Esophagus (tissue), 2 donors: Measurements from ENCODE around the gene ZBTB6. TPM values are rescaled to one million over a fixed set of nuclear protein-coding genes. Genes with fewer than 3 reads are reported as not detected.
A peak's percentile ranks its signal among the peaks of the same experiment; 100 is the strongest.
"Not testable (repeated sequence)": the region's sequence is repeated elsewhere in the genome, so short reads cannot be mapped to it uniquely, and the experiment has no call there.

Experiments
- H3K27ac ChIP-seq, 2 donors: one replicate each; pipeline ENCODE4 v1.5.1; 2013; ENCODE audit warnings: low read depth in 2 of 2, mild to moderate bottlenecking in 2 of 2, inconsistent platforms in 1 of 2, low read length in 1 of 2, moderate library complexity in 1 of 2
- H3K27me3 ChIP-seq, 2 donors: one replicate each; pipeline ENCODE4 v1.6.1; 2013; ENCODE audit warnings: low read length in 2 of 2, control low read depth in 1 of 2, mild to moderate bottlenecking in 1 of 2; ENCODE audit not compliant: insufficient read depth in 2 of 2, control insufficient read depth in 1 of 2
- H3K36me3 ChIP-seq, 2 donors: one replicate each; pipeline ENCODE4 v1.6.1; 2013; ENCODE audit warnings: low read length in 1 of 2; ENCODE audit not compliant: control insufficient read depth in 2 of 2, insufficient read depth in 2 of 2
- H3K4me1 ChIP-seq, 2 donors: one replicate each; pipeline ENCODE4 v1.6.1; 2013; ENCODE audit warnings: low read length in 1 of 2; ENCODE audit not compliant: control insufficient read depth in 2 of 2, insufficient read depth in 2 of 2
- H3K4me3 ChIP-seq, 2 donors: one replicate each; pipeline ENCODE4 v1.5.1; 2013; ENCODE audit warnings: low read length in 2 of 2, mild to moderate bottlenecking in 2 of 2, low read depth in 1 of 2, moderate library complexity in 1 of 2
- H3K9me3 ChIP-seq, 2 donors: one replicate each; pipeline ENCODE4 v1.6.1; 2013; ENCODE audit warnings: mild to moderate bottlenecking in 2 of 2, low read depth in 1 of 2, low read length in 1 of 2, moderate library complexity in 1 of 2; ENCODE audit not compliant: control insufficient read depth in 2 of 2, insufficient read depth in 1 of 2
- WGBS, 2 donors: extraction: QIAGEN DNeasy Blood & Tissue Kit; methylation state at CpG; one replicate each; pipeline ENCODE4 v1.1.7; 2013; 5-methylcytosine and 5-hydroxymethylcytosine counted together
- polyA plus RNA-seq, 2 donors: library from polyadenylated mRNA; stranded (reverse); fragments of 200-250 nt; gene quantifications; one replicate each; pipeline ENCODE4 v1.2.3, GENCODE V29; 2013
- donor health status: healthy with polysubstance abuse.
- donor health status: Bipolar disorder and iron deficiency.

ZBTB6 gene
- polyA plus RNA-seq, 2 donors, result 1.7 to 3.1 TPM

GRCh38 chr9:122930541-122931225 is 17.6 kb upstream of the ZBTB6 start:
- Histone ChIP-seq H3K36me3 (no peaks in the 10 kb centered on the region), H3K4me3 (peak overlapping the region; percentile 67 to 91), H3K4me1 (no peaks in the 10 kb centered on the region), H3K9me3 (no peaks in the 10 kb centered on the region), H3K27ac (peak overlapping the region; percentile 73 to 89), H3K27me3 (no peaks in the 10 kb centered on the region)
- 23 to 28% methylated on average over 10 of the region's 10 CpGs for WGBS, 2 donors

- Histone ChIP-seq H3K4me3 (no peak overlapping the region), H3K4me1 (no peaks in the 10 kb centered on the region), H3K27ac (no peak overlapping the region), H3K9me3 (no peaks in the 10 kb centered on the region), H3K27me3 (no peaks in the 10 kb centered on the region), H3K36me3 (no peaks in the 10 kb centered on the region)
- 85 to 91% methylated on average over 1 of the region's 1 CpG for WGBS, 2 donors
These were observed 16.8 kb upstream of the ZBTB6 start for GRCh38 chr9:122929796-122930354.

- no peaks in the 10 kb centered on the region for H3K4me1 ChIP-seq
- no peaks in the 10 kb centered on the region for H3K27me3 ChIP-seq
- WGBS, 2 donors, result 86 to 90% methylated on average over 3 of the region's 3 CpGs
- no peak overlapping the region for H3K4me3 ChIP-seq
- H3K36me3 ChIP-seq, result no peaks in the 10 kb centered on the region
- no peaks in the 10 kb centered on the region for H3K9me3 ChIP-seq
- H3K27ac ChIP-seq, result no peak overlapping the region
These were observed 10.8 kb upstream of the ZBTB6 start for GRCh38 chr9:122923947-122924346.

GRCh38 chr9:122922713-122923112 is 9.6 kb upstream of the ZBTB6 start:
- Histone ChIP-seq H3K9me3 (no peaks in the 10 kb centered on the region), H3K4me3 (no peak overlapping the region), H3K36me3 (no peaks in the 10 kb centered on the region), H3K4me1 (no peaks in the 10 kb centered on the region), H3K27ac (no peak overlapping the region), H3K27me3 (no peaks in the 10 kb centered on the region)
- 88 to 93% methylated on average over 8 of the region's 8 CpGs for WGBS, 2 donors

GRCh38 chr9:122918310-122918709 is 5.2 kb upstream of the ZBTB6 start:
- H3K27ac ChIP-seq, result no peak overlapping the region
- H3K4me1 ChIP-seq, result peaks cover 0 to 2% of the 10 kb centered on the region in 2 donors
- H3K9me3 ChIP-seq, result no peaks in the 10 kb centered on the region
- no peaks in the 10 kb centered on the region for H3K36me3 ChIP-seq
- no peaks in the 10 kb centered on the region for H3K27me3 ChIP-seq
- no peak overlapping the region for H3K4me3 ChIP-seq
- 84 to 89% methylated on average over 2 of the region's 2 CpGs for WGBS, 2 donors

- peak overlapping the region; percentile 85 to 88 for H3K4me3 ChIP-seq
- peaks cover 0 to 2% of the 10 kb centered on the region in 2 donors for H3K4me1 ChIP-seq
- H3K9me3 ChIP-seq, result no peaks in the 10 kb centered on the region
- H3K27ac ChIP-seq, result peak overlapping the region; percentile 84 to 95
- H3K36me3 ChIP-seq, result peaks cover 2 to 3% of the 10 kb centered on the region in 2 donors
- WGBS, 2 donors, result 2 to 3% methylated on average over 9 of the region's 9 CpGs
- H3K27me3 ChIP-seq, result no peaks in the 10 kb centered on the region
These were observed 506 bp downstream of the ZBTB6 start for GRCh38 chr9:122912671-122912963.

GRCh38 chr9:122906122-122906521 is 7.0 kb downstream of the ZBTB6 start:
- not testable (repeated sequence) for H3K4me3 ChIP-seq, H3K4me1 ChIP-seq, H3K9me3 ChIP-seq, H3K27ac ChIP-seq, H3K27me3 ChIP-seq, H3K36me3 ChIP-seq
- WGBS, 2 donors, result 95 to 97% methylated on average over 16 of the region's 16 CpGs

- no peaks in the 10 kb centered on the region for H3K36me3 ChIP-seq
- WGBS, 2 donors, result 0% methylated on average over 67 to 77 of the region's 77 CpGs
- no peaks in the 10 kb centered on the region for H3K4me1 ChIP-seq
- peak within 1 kb of the TSS; percentile 86 to 98 for H3K27ac ChIP-seq
- H3K9me3 ChIP-seq, result no peaks in the 10 kb centered on the region
- peak within 1 kb of the TSS; percentile 70 to 97 for H3K4me3 ChIP-seq
- H3K27me3 ChIP-seq, result no peaks in the 10 kb centered on the region
These were observed 8.1 kb downstream of the ZBTB6 start, which contains the start of gene RC3H2 for GRCh38 chr9:122904823-122905710. Gene RC3H2 (minus strand): TSS chr9:122905359. CDS start chr9:122897509, 7,850 bp downstream.

- H3K9me3 ChIP-seq, result no peaks in the 10 kb centered on the region
- no peaks in the 10 kb centered on the region for H3K27me3 ChIP-seq
- WGBS, 2 donors, result 0 to 1% methylated on average over 8 of the region's 8 CpGs
- H3K4me1 ChIP-seq, result no peaks in the 10 kb centered on the region
- H3K4me3 ChIP-seq, result peak overlapping the region; percentile 70 to 97
- H3K27ac ChIP-seq, result peak overlapping the region; percentile 86 to 98
- H3K36me3 ChIP-seq, result no peaks in the 10 kb centered on the region
These were observed 8.7 kb downstream of the ZBTB6 start for GRCh38 chr9:122904466-122904822.
